HepG2 (cell line): ENCODE measurements around the gene ISOC2. TPM values are rescaled to one million over a fixed set of nuclear protein-coding genes. Genes with fewer than 3 reads are reported as not detected.

Source experiments
- AKAP8 ChIP-seq: sonication (generic); formaldehyde crosslinking; IDR thresholded peaks from 2 replicates; pipeline ENCODE4 v1.5.1; 2020; ENCODE audit warnings: mild to moderate bottlenecking, missing genetic modification reagents
- ATAD3A ChIP-seq: sonication (generic); formaldehyde crosslinking; IDR thresholded peaks from 2 replicates; pipeline ENCODE4 v1.4.0; 2020; ENCODE audit warnings: missing genetic modification reagents
- CREB3 ChIP-seq: sonication (generic); formaldehyde crosslinking; IDR thresholded peaks from 2 replicates; pipeline ENCODE4 v1.5.0; 2020; ENCODE audit warnings: missing genetic modification reagents
- E2F5 ChIP-seq: sonication (generic); formaldehyde crosslinking; conservative IDR thresholded peaks from 2 replicates; pipeline ENCODE4 v1.4.0; 2020; ENCODE audit warnings: missing genetic modification reagents
- ELF4 ChIP-seq: sonication (generic); formaldehyde crosslinking; IDR thresholded peaks from 2 replicates; pipeline ENCODE4 v1.5.0; 2020; ENCODE audit warnings: missing genetic modification reagents, mild to moderate bottlenecking, moderate library complexity, borderline replicate concordance
- ERF ChIP-seq: IDR thresholded peaks from 2 replicates; pipeline ENCODE4 v1.6.1; 2018; ENCODE audit warnings: missing biosample characterization, missing genetic modification reagents
- HNF4G ChIP-seq, 2 experiments: sonication (generic) in 1 of 2; formaldehyde crosslinking in 1 of 2; IDR thresholded peaks; 2 replicates each; pipeline versions ENCODE4 v1.4.0 to v1.6.1; 2011 to 2020; ENCODE audit warnings: borderline replicate concordance in 2 of 2, low read depth in 2 of 2, mild to moderate bottlenecking in 2 of 2, low read length in 1 of 2, missing genetic modification reagents in 1 of 2, moderate library complexity in 1 of 2
- HNRNPUL1 ChIP-seq: fragments of 200-400 bp; formaldehyde crosslinking; IDR thresholded peaks from 2 replicates; pipeline ENCODE4 v1.6.1; 2017; ENCODE audit warnings: low read depth, mild to moderate bottlenecking, low read length, moderate library complexity
- IRF9 ChIP-seq: sonication (generic); formaldehyde crosslinking; IDR thresholded peaks from 2 replicates; pipeline ENCODE4 v1.8.0; 2022; ENCODE audit warnings: missing genetic modification reagents, mild to moderate bottlenecking, borderline replicate concordance
- MEF2D ChIP-seq: sonication (generic); formaldehyde crosslinking; IDR thresholded peaks from 2 replicates; pipeline ENCODE4 v1.5.1; 2020; ENCODE audit warnings: mild to moderate bottlenecking, missing genetic modification reagents
- MYNN ChIP-seq: sonication (generic); formaldehyde crosslinking; IDR thresholded peaks from 2 replicates; pipeline ENCODE4 v1.4.0; 2020; ENCODE audit warnings: mild to moderate bottlenecking, low read depth, missing genetic modification reagents
- PRDM15 ChIP-seq: sonication (generic); formaldehyde crosslinking; IDR thresholded peaks from 2 replicates; pipeline ENCODE4 v1.4.0; 2020; ENCODE audit warnings: missing genetic modification reagents
- SOX6 ChIP-seq, 2 experiments: fragments of 450-650 bp in 1 of 2; sonication (generic) in 1 of 2; formaldehyde crosslinking in 1 of 2; IDR thresholded peaks; 2 replicates each; pipeline versions ENCODE4 v1.4.0 to v1.6.1; 2017 to 2020; ENCODE audit warnings: antibody characterized with exemption in 1 of 2, mild to moderate bottlenecking in 1 of 2, missing genetic modification reagents in 1 of 2
- SRSF4 ChIP-seq: fragments of 200-400 bp; formaldehyde crosslinking; IDR thresholded peaks from one replicate; pipeline ENCODE4 v1.6.1; 2018; ENCODE audit warnings: mild to moderate bottlenecking, low read depth, low read length, moderate library complexity; ENCODE audit not compliant: poor library complexity, severe bottlenecking
- ZBTB34 ChIP-seq: sonication (generic); formaldehyde crosslinking; IDR thresholded peaks from 2 replicates; pipeline ENCODE4 v1.8.0; 2022; ENCODE audit warnings: mild to moderate bottlenecking, missing genetic modification reagents
- ZMAT5 ChIP-seq: sonication (generic); formaldehyde crosslinking; IDR thresholded peaks from 2 replicates; pipeline ENCODE4 v1.5.0; 2020; ENCODE audit warnings: mild to moderate bottlenecking, low read depth, missing genetic modification reagents, borderline replicate concordance
- ZNF121 ChIP-seq: sonication (generic); formaldehyde crosslinking; IDR thresholded peaks from 2 replicates; pipeline ENCODE4 v1.5.0; 2020; ENCODE audit warnings: mild to moderate bottlenecking, missing genetic modification reagents
- ZNF773 ChIP-seq: sonication (generic); formaldehyde crosslinking; IDR thresholded peaks from 2 replicates; pipeline ENCODE4 v1.4.0; 2020; ENCODE audit warnings: missing genetic modification reagents, borderline replicate concordance
- ZNF883 ChIP-seq: sonication (generic); formaldehyde crosslinking; IDR thresholded peaks from 2 replicates; pipeline ENCODE4 v1.5.1; 2020; ENCODE audit warnings: mild to moderate bottlenecking, missing genetic modification reagents; ENCODE audit errors: not compliant biosample characterization
- polyA plus RNA-seq, 8 experiments: library from polyadenylated mRNA; depleted of rRNA in 3 of 8; stranded (reverse) in 7 of 8; unstranded in 1 of 8; fragments of >200 nt; fragmentation: Illumina TruSeq in 4 of 8; extraction: Trizol in 4 of 8; gene quantifications; 2 replicates each; pipeline versions ENCODE4 v1.2.1 to v1.2.3, GENCODE V29; 2011 to 2016; ENCODE audit warnings: low read depth in 4 of 8, missing spikeins in 1 of 8, mixed read lengths in 1 of 8; ENCODE audit not compliant: insufficient read depth in 1 of 8
- total RNA-seq, 5 experiments: library from RNA; depleted of rRNA; stranded (reverse); fragments of >200 nt; fragmentation: Illumina TruSeq; extraction: Trizol; gene quantifications; 2 replicates each; pipeline ENCODE4 v1.2.3, GENCODE V29; 2016; ENCODE audit warnings: low read depth in 1 of 5

Gene ISOC2
- total and polyA plus RNA-seq, 2 of the 13 experiments (the other 11 are each of a cell fraction or from before 2014, with no cell fraction given), result 76.8 to 105 TPM

- TF ChIP-seq MEF2D (CRISPR knock-in tag) (peak; percentile 83), MYNN (no peak), CREB3 (CRISPR knock-in tag) (peak; percentile 88; the same call in 1 of the 2 replicates), AKAP8 (CRISPR knock-in tag) (no peak), ZBTB34 (CRISPR knock-in tag) (no peak), HNRNPUL1 (no peak), HNF4G (IDR thresholded peaks at IDR 0.05; ENCODE audit: borderline replicate concordance, low read depth, low read length) (no peak), HNF4G (CRISPR knock-in tag; IDR thresholded peaks at IDR 0.05; ENCODE audit: borderline replicate concordance, low read depth) (0 out of 2 replicates have a peak, but pooled peaks have one; percentile 23), ZNF773 (CRISPR knock-in tag) (peak; percentile 90; the same call in 1 of the 2 replicates), PRDM15 (peak; percentile 82), ATAD3A (no peak), E2F5 (CRISPR knock-in tag) (peak; percentile 39; the same call in 1 of the 2 replicates), ZNF883 (peak; percentile 84), ZMAT5 (CRISPR knock-in tag) (no peak), IRF9 (CRISPR knock-in tag) (peak; percentile 93; the same call in 1 of the 2 replicates), ELF4 (CRISPR knock-in tag) (peak; percentile 86; the same call in 1 of the 2 replicates), ZNF121 (CRISPR knock-in tag) (no peak; the same call in 1 of the 2 replicates), SRSF4 (no peak), ERF (peak; percentile 77), SOX6 (IDR thresholded peaks at IDR 0.05) (no peak), SOX6 (CRISPR knock-in tag; IDR thresholded peaks at IDR 0.05) (peak; percentile 35)
Measured at GRCh38 chr19:55476100-55476775, 14.8 kb upstream of the ISOC2 start, which contains the start of gene ZNF628 (continued).
